Naive thymus-derived CD4-positive, alpha-beta T cell (primary cell): ENCODE data around the gene PTPRQ. TPM values are rescaled to one million over a fixed set of nuclear protein-coding genes. Genes with fewer than 3 reads are reported as not detected.

Experiments
- ATAC-seq: fragments of 150-1000 bp; cut with Tn5 transposase; 2 replicates; pipeline ENCODE4 v1.10.0; 2021; ENCODE audit warnings: mild to moderate bottlenecking, moderate library complexity
- CTCF ChIA-PET: fragments of 350-600 bp; sonication (Branson Sonifier 250); formaldehyde crosslinking; loops from one replicate; lab custom pipeline; 2021; ENCODE audit warnings: antibody characterized with exemption; lab: Charles Lee
- POLR2A ChIA-PET: fragments of 350-600 bp; sonication (Branson Sonifier 250); formaldehyde crosslinking; loops from one replicate; lab custom pipeline; 2021; ENCODE audit warnings: antibody characterized with exemption, inconsistent platforms; lab: Charles Lee
- DNase-seq, 9 donors: peaks; one replicate each; pipeline versions ENCODE4 v3.0.0 to v3.0.0-alpha.2; 2020 to 2022; ENCODE audit warnings: mixed read lengths in 1 of 9
- H3K27ac ChIP-seq: one replicate; pipeline ENCODE4 v1.7.0; 2013; ENCODE audit warnings: mild to moderate bottlenecking, low read depth, low read length, moderate library complexity
- H3K27me3 ChIP-seq, 2 donors: one replicate each; pipeline ENCODE4 v1.7.0; 2013; ENCODE audit warnings: low read length in 2 of 2, mild to moderate bottlenecking in 2 of 2, moderate library complexity in 2 of 2; ENCODE audit not compliant: control insufficient read depth in 2 of 2, insufficient read depth in 2 of 2
- H3K36me3 ChIP-seq, 3 experiments: 1 replicate in 2 of 3; 2 replicates in 1 of 3; pipeline ENCODE4 v1.7.0; 2013; ENCODE audit warnings: low read length in 3 of 3, mild to moderate bottlenecking in 3 of 3, moderate library complexity in 1 of 3; ENCODE audit not compliant: insufficient read depth in 3 of 3, control insufficient read depth in 2 of 3
- H3K4me1 ChIP-seq, 2 donors: one replicate each; pipeline ENCODE4 v1.7.0; 2013; ENCODE audit warnings: low read length in 2 of 2, mild to moderate bottlenecking in 2 of 2, moderate library complexity in 1 of 2; ENCODE audit not compliant: control insufficient read depth in 2 of 2, insufficient read depth in 2 of 2
- H3K4me3 ChIP-seq: 2 replicates; pipeline ENCODE4 v1.7.0; 2013; ENCODE audit warnings: mild to moderate bottlenecking, low read length
- H3K9me3 ChIP-seq, 3 experiments: 1 replicate in 2 of 3; 2 replicates in 1 of 3; pipeline ENCODE4 v1.7.0; 2013; ENCODE audit warnings: low read length in 3 of 3; ENCODE audit not compliant: control insufficient read depth in 2 of 3
- H3K27ac Mint-ChIP-seq, 9 donors: one replicate each; pipeline ENCODE4 v1.8.0; 2020 to 2022; ENCODE audit warnings: mixed read lengths in 9 of 9, mild to moderate bottlenecking in 8 of 9, moderate library complexity in 5 of 9, inconsistent platforms in 2 of 9
- H3K27me3 Mint-ChIP-seq, 5 donors: one replicate each; pipeline ENCODE4 v1.8.0; 2021 to 2022; ENCODE audit warnings: mixed read lengths in 5 of 5, mild to moderate bottlenecking in 1 of 5
- H3K36me3 Mint-ChIP-seq, 5 donors: one replicate each; pipeline ENCODE4 v1.8.0; 2020 to 2022; ENCODE audit warnings: mixed read lengths in 5 of 5, mild to moderate bottlenecking in 3 of 5, inconsistent platforms in 1 of 5
- H3K4me1 Mint-ChIP-seq, 7 donors: one replicate each; pipeline ENCODE4 v1.8.0; 2020 to 2022; ENCODE audit warnings: mixed read lengths in 7 of 7, mild to moderate bottlenecking in 3 of 7, inconsistent platforms in 1 of 7
- H3K4me3 Mint-ChIP-seq, 10 donors: one replicate each; pipeline ENCODE4 v1.8.0; 2020 to 2022; ENCODE audit warnings: mild to moderate bottlenecking in 10 of 10, mixed read lengths in 10 of 10, moderate library complexity in 6 of 10, inconsistent platforms in 2 of 10
- H3K9me3 Mint-ChIP-seq, 11 donors: one replicate each; pipeline ENCODE4 v1.8.0; 2020 to 2022; ENCODE audit warnings: mixed read lengths in 11 of 11, mild to moderate bottlenecking in 4 of 11, inconsistent platforms in 1 of 11, moderate library complexity in 1 of 11
- intact Hi-C, 2 donors: fragments of 100-400 bp; cut with micrococcal nuclease; formaldehyde crosslinking; loops; one replicate each; pipeline ENCODE4 v1.15.1; 2023
- polyA plus RNA-seq, 2 donors: library from polyadenylated mRNA; unstranded; fragments of 300-500 nt; fragmentation: Illumina TruSeq; gene quantifications; one replicate each; pipeline ENCODE4 v1.2.3, GENCODE V29; 2021
- total RNA-seq, 6 experiments: library from RNA in 5 of 6; stranded (reverse) in 5 of 6; gene quantifications; 1 replicate in 5 of 6; 2 replicates in 1 of 6; pipeline ENCODE4 v1.2.3 and lab custom pipeline; 2021 to 2026

The PTPRQ gene
- total and polyA plus RNA-seq, 7 experiments from 2014 or later, result not detected

DNA sequence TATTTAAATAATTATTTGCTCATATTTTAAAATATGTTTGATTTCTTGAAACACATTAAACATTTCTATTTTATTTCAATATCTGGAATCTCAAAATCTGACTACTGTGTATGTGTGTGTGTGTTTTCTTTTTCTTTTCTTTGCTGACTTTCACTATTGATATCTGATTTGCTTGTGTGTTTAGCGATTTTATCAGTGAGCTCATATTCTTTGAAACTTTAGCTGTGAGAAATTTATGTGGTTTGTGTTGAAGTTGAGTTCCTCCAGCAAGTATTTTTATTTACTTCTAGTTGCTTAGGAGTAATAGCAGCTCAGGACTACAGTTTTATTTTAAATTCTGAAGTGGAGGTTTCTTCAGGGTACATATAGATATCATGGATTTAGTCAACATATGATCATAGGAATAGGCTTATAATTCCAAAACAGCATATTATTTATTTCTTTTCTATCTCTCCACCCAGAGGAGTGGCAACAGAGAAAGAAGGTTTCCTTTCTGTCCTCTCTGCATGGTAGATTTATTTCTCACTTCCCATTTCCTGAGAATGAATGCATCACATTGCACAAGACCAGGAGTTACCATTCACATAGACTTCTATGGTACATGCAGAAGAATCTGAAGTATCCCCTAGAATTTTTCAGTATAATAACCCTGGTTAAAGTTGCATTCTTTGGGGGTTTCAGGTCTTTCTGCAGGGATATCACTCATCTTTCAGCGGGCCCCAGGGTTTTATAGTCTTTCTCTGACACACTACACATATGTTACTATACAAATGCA lies 60.5 kb downstream of the PTPRQ start:
- H3K27ac Mint-ChIP-seq, result no peak overlapping the region
- Histone ChIP-seq H3K9me3 (no peaks in the 10 kb centered on the region), H3K27ac (no peak overlapping the region), H3K4me3 (no peak overlapping the region), H3K4me1 (no peaks in the 10 kb centered on the region), H3K27me3 (no peaks in the 10 kb centered on the region), H3K36me3 (no peaks in the 10 kb centered on the region)
- ATAC-seq (no peak), DNase-seq (no peak)
- ChIA-PET POLR2A (no interaction called here), CTCF (no interaction called here)
- no peaks in the 10 kb centered on the region for H3K27me3 Mint-ChIP-seq
- intact Hi-C loops, result no loop called here
- H3K36me3 Mint-ChIP-seq, result no peaks in the 10 kb centered on the region
- H3K4me1 Mint-ChIP-seq, result no peaks in the 10 kb centered on the region
- no peak overlapping the region for H3K4me3 Mint-ChIP-seq
- H3K9me3 Mint-ChIP-seq, result peaks cover 0 to 7% (median 0%) of the 10 kb centered on the region in 11 donors

DNA sequence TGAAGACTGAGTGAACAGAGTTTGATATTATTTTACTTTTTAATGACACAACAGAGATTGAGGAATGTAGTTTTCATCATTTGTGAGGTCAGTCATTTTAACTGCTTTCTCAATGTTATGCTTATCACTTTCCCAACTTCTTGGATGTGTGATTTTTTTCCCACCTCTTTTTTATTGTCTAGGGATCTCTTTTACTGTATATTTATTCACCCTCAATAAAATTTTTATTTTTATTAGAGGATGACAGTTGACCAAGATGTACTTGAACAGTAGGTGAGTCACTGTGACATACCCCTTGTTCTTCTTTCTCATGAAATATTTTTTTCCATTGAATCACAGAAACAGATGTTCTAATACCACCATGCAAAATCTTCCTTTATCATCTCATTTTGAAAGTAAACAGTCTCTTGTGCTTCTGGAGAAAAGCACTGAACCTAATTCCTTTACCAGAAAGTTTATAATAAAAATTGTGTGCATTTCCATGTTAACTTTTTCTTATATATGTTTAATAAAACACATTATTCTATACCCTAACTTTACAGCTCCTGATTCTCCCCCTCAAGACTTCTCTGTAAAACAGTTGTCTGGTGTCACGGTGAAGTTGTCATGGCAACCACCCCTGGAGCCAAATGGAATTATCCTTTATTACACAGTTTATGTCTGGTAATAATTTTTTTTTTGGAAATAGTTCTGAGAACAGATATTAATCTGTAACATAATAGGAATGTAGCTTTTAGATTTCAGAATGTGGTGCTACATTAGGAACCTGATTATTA lies 65.9 kb downstream of the PTPRQ start:
- H3K27me3 Mint-ChIP-seq, result no peaks in the 10 kb centered on the region
- H3K4me1 Mint-ChIP-seq, result no peaks in the 10 kb centered on the region
- ATAC-seq (no peak), DNase-seq (no peak)
- H3K27ac Mint-ChIP-seq, result no peak overlapping the region
- Histone ChIP-seq H3K27me3 (no peaks in the 10 kb centered on the region), H3K27ac (no peak overlapping the region), H3K36me3 (no peaks in the 10 kb centered on the region), H3K4me1 (no peaks in the 10 kb centered on the region), H3K4me3 (no peak overlapping the region), H3K9me3 (no peaks in the 10 kb centered on the region)
- no peaks in the 10 kb centered on the region for H3K36me3 Mint-ChIP-seq
- no peak overlapping the region for H3K4me3 Mint-ChIP-seq
- ChIA-PET POLR2A (no interaction called here), CTCF (no interaction called here)
- intact Hi-C loops, result no loop called here
- H3K9me3 Mint-ChIP-seq, result peaks cover 0 to 18% (median 2%) of the 10 kb centered on the region in 11 donors

DNA sequence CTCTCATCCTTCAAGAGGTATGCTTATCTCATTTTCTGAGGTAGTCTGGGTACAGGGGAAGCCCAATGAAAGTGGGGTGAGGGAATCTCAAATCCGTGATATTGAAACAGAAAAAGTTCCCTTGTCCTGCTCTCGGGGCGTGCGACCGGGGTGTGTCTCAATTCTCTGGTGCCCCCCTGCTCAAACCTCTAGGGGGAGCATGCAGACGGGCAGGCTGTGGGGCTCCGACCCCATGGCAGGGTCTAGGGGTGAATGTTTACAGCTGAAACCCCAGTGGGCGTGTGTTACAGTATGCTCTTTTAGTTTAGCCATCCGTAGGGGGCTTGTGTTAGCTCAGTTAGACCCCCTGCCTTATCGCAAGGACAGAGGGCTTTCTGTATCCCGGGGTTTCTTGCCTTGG lies 68.7 kb downstream of the PTPRQ start:
- no peak overlapping the region for H3K4me3 Mint-ChIP-seq
- intact Hi-C loops, result no loop called here
- DNase-seq, result no peak
- H3K4me1 ChIP-seq, result no peaks in the 10 kb centered on the region
- H3K4me1 Mint-ChIP-seq, result no peaks in the 10 kb centered on the region
- no peaks in the 10 kb centered on the region for H3K27me3 Mint-ChIP-seq
- H3K9me3 Mint-ChIP-seq, result peaks cover 0 to 21% (median 8%) of the 10 kb centered on the region in 11 donors
- no peak overlapping the region for H3K27ac Mint-ChIP-seq
- no peak for ATAC-seq
- no peak overlapping the region for H3K4me3 ChIP-seq
- H3K27me3 ChIP-seq, result no peaks in the 10 kb centered on the region
- no peaks in the 10 kb centered on the region for H3K36me3 ChIP-seq
- ChIA-PET POLR2A (no interaction called here), CTCF (no interaction called here)
- H3K36me3 Mint-ChIP-seq, result no peaks in the 10 kb centered on the region
- H3K27ac ChIP-seq, result no peak overlapping the region
- peaks cover 0 to 3% (median 0%) of the 10 kb centered on the region in 3 experiments for H3K9me3 ChIP-seq

DNA sequence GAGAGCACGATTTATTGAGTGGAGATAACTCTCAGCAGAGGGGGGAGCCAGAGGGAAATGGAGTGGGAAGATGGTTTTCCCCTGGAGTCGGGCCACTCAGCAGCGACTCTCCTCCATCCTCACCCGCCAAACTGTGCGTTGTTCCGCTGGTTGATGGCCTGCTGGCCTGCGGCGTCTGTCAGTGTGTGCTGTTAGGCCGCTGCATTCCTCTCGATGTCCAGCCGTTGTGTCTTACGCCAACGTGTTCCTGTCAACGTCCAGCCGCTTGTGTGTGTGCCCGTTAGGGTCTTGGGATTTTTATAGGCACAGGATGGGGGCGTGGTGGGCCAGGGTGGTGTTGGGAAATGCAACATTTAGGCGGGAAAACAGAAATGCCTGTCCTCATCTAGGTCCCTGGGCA lies 69.2 kb downstream of the PTPRQ start:
- H3K27ac Mint-ChIP-seq, result no peak overlapping the region
- ATAC-seq, result no peak

DNA sequence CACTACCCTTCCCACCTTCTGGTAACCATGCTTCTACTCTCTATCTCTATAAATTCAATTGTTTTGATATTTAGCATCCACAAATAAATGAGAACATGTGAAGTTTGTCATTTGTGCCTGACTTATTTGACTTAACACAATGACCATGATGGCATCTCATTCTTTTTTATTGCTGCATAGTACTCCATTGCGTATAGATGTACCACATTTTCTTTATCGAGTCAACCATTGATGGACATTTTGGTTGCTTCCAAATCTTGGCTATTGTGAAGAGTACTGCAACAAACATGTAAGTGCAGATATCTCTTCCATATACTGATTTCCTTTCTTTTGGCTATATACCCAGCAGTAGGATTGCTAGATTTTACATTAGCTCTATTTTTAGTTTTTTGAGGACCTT lies 73.6 kb downstream of the PTPRQ start:
- ATAC-seq, result no peak
- no peak overlapping the region for H3K4me3 Mint-ChIP-seq
- H3K36me3 ChIP-seq, result no peaks in the 10 kb centered on the region
- H3K9me3 ChIP-seq, result peaks cover 0 to 4% (median 0%) of the 10 kb centered on the region in 3 experiments
- no peak overlapping the region for H3K27ac ChIP-seq
- ChIA-PET CTCF (no interaction called here), POLR2A (no interaction called here)
- H3K4me1 Mint-ChIP-seq, result no peaks in the 10 kb centered on the region
- H3K27ac Mint-ChIP-seq, result no peak overlapping the region
- no peak for DNase-seq
- peaks cover 0 to 28% (median 13%) of the 10 kb centered on the region in 11 donors for H3K9me3 Mint-ChIP-seq
- H3K27me3 Mint-ChIP-seq, result no peaks in the 10 kb centered on the region
- no peaks in the 10 kb centered on the region for H3K4me1 ChIP-seq
- no peaks in the 10 kb centered on the region for H3K36me3 Mint-ChIP-seq
- H3K4me3 ChIP-seq, result no peak overlapping the region
- intact Hi-C loops, result no loop called here
- no peaks in the 10 kb centered on the region for H3K27me3 ChIP-seq

More for the DNA sequence above, 69.2 kb downstream of the PTPRQ start:
- no peaks in the 10 kb centered on the region for H3K36me3 ChIP-seq
- Mint-ChIP-seq H3K27me3 (no peaks in the 10 kb centered on the region), H3K9me3 (peaks cover 0 to 26% (median 11%) of the 10 kb centered on the region in 11 donors), H3K4me1 (no peaks in the 10 kb centered on the region), H3K4me3 (no peak overlapping the region), H3K36me3 (no peaks in the 10 kb centered on the region)
- ChIA-PET POLR2A (no interaction called here), CTCF (no interaction called here)
- H3K27ac ChIP-seq, result no peak overlapping the region
- H3K4me3 ChIP-seq, result no peak overlapping the region
- DNase-seq, result no peak
- no peaks in the 10 kb centered on the region for H3K27me3 ChIP-seq
- no peaks in the 10 kb centered on the region for H3K4me1 ChIP-seq
- peaks cover 0 to 4% (median 0%) of the 10 kb centered on the region in 3 experiments for H3K9me3 ChIP-seq
- intact Hi-C loops, result no loop called here

DNA sequence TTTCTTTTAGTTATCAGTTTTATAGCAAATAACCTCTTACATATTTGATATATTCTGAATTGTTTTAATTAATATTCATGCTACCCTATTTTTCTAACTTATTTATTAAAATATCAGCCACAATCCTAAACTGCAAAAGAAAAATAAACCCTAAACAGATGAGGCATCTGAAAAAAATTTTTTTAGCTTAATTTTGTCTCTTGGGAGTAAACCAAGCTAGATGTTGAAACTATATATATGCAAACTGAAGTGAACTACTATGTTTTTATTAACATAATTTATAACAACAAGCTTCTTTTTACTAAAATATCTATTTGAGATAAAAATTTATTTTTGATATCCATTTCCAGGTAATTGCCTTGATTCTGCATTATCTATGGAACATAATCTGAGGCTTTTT lies 87.6 kb downstream of the PTPRQ start:
- POLR2A ChIA-PET, result no interaction called here
- no peak overlapping the region for H3K27ac ChIP-seq

More for the DNA sequence above, 87.6 kb downstream of the PTPRQ start:
- H3K9me3 ChIP-seq, result no peaks in the 10 kb centered on the region
- Mint-ChIP-seq H3K4me3 (no peak overlapping the region), H3K27ac (no peak overlapping the region), H3K4me1 (no peaks in the 10 kb centered on the region), H3K36me3 (no peaks in the 10 kb centered on the region), H3K9me3 (no peaks in the 10 kb centered on the region), H3K27me3 (no peaks in the 10 kb centered on the region)
- CTCF ChIA-PET, result interaction anchor here (0.6 kb wide), 1 partner anchor 55 kb away, joined by 5 read pairs; no protein-coding TSS in a partner anchor
- intact Hi-C loops, result no loop called here
- H3K36me3 ChIP-seq, result no peaks in the 10 kb centered on the region
- no peaks in the 10 kb centered on the region for H3K27me3 ChIP-seq
- DNase-seq (no peak), ATAC-seq (no peak)
- H3K4me3 ChIP-seq, result no peak overlapping the region
- H3K4me1 ChIP-seq, result no peaks in the 10 kb centered on the region
